CD4-positive, alpha-beta T cell treated with Interleukin-15 for 1 hour (primary cell): ENCODE data around the gene USF3.

ENCODE experiments used
- DNase-seq: peaks from one replicate; pipeline ENCODE4 v3.0.0-alpha.2; 2020

USF3 gene, protein sequence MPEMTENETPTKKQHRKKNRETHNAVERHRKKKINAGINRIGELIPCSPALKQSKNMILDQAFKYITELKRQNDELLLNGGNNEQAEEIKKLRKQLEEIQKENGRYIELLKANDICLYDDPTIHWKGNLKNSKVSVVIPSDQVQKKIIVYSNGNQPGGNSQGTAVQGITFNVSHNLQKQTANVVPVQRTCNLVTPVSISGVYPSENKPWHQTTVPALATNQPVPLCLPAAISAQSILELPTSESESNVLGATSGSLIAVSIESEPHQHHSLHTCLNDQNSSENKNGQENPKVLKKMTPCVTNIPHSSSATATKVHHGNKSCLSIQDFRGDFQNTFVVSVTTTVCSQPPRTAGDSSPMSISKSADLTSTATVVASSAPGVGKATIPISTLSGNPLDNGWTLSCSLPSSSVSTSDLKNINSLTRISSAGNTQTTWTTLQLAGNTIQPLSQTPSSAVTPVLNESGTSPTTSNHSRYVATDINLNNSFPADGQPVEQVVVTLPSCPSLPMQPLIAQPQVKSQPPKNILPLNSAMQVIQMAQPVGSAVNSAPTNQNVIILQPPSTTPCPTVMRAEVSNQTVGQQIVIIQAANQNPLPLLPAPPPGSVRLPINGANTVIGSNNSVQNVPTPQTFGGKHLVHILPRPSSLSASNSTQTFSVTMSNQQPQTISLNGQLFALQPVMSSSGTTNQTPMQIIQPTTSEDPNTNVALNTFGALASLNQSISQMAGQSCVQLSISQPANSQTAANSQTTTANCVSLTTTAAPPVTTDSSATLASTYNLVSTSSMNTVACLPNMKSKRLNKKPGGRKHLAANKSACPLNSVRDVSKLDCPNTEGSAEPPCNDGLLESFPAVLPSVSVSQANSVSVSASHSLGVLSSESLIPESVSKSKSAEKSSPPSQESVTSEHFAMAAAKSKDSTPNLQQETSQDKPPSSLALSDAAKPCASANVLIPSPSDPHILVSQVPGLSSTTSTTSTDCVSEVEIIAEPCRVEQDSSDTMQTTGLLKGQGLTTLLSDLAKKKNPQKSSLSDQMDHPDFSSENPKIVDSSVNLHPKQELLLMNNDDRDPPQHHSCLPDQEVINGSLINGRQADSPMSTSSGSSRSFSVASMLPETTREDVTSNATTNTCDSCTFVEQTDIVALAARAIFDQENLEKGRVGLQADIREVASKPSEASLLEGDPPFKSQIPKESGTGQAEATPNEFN (N-terminal part only)

DNA sequence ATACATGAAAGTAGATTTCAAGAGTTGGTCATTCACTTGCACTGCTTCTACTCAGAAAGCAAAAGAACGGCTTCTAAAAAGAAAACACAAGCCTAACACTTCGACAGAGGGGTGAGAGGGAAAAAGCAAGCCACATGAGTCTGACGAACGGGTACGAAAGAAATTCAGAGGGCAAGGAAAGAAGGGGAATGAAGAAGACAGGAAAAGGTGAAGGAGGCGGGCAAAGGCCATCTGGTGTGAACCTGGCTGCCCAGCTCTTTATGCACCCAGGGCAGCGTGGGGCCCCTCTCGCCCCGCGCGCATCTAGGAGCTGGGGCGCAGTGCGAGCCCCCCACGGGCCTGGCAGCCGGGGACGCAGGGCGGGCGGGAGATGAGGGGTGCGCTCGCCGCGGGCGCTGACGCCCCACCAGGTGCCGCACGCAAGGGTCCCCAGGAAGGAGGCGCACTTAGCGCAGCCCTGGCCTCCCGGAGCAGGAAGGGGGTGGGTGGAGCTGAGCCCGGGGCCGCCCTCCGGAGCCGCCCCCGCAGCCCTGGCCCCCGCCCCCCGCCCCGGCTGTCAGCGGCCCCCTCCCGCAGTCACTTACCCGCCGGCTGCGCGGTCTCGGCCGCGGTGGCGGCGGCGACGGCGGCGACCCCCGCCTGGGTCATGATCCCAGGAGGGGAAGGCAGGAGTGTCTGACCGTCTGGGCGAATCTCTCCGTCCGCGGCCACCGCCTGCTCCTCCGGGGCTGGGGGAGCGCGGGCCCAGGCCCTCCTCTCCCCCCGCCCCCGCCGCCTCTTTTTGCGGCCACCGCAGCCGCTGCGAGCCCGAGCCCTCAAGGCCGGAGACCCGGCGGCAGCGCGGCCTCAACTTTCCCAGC lies at the start of gene USF3:
Gene USF3 (minus strand): TSS at position 857 of the 860 bp plus-strand sequence. CDS start 21,764 bp downstream, outside the sequence.
- DNase-seq: peak; percentile 86

DNA sequence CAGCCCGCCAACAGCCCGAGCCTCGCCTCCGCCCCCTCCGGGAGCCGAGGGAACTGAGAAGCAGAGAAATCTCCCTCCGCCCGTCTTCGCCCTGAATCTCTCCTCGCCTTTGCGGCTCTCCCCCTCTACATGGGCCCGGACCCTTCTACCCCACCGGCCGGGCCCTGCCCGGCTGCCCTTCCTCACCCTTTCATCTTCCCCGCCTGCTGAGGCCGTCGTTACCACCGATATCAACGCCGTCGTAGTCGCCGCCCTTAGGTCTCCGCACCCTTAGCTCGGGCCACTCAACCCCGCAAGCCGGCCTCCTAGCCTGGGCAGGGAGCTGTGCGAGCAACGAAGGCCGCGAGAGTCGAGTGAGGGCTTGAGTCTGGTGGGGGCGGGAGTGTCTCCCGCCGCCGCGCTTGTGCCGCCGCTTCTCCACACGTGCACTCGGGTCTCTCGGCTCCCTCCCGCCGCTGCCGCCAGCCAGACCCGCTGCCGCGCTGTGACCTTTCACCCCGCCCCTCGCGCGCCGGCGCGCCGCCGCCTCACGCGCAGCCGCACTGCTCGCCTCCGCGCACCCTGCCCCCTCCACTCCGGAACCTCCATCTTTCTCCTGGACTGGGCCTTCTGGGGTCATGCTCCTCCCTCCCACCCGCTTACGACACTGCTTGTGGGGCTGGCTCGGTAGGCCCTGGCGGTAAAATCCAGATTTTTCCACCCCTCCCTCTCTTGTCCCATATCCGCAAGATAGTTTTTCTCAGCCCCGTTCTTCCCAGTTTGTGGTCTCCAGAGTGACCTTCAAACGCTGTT lies 49.5 kb upstream of the USF3 start, which contains the start of gene NAA50:
Gene NAA50 (minus strand): TSS at position 494 of the 792 bp plus-strand sequence. CDS start 300 bp downstream, at position 194.
- peak; percentile 95 for DNase-seq

DNA sequence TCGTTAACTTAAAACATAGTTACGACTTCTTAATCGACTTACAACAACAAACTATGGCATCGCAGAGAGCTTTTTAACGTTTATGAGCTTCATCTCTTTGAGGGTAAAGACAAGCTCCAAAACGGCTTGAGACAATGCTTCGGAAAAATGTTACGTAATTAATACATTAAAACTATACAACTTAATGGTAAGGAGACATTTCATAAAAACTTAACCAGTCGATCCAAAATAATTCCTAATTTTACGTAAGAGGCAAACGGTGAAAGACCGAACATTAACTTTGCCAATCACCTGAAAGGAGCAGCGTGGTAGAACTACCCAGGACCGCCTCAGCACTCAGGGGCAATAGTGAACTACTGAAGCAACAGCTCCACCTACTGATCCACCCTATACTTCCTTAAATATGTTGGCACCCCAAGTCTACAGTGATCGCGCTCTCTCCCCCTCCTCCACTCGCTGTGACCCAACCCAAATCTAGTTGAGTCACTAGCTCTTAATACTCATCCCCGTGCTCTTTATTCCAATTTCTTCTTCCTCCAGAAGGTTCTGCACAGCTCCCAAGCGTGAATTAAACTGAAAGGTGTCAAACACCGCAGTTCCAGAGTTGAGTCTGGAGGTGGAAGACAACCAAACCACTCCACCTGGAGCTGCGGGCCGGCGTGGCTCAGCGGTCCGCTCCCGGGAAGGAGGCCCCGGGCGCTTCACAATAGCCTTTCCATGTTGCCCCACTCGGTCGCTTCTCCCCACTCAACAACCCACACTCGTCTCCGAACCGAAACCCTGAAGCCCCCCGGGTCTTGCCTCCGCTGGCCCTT lies 48.7 kb upstream of the USF3 start:
- peak; percentile 86 for DNase-seq

DNA sequence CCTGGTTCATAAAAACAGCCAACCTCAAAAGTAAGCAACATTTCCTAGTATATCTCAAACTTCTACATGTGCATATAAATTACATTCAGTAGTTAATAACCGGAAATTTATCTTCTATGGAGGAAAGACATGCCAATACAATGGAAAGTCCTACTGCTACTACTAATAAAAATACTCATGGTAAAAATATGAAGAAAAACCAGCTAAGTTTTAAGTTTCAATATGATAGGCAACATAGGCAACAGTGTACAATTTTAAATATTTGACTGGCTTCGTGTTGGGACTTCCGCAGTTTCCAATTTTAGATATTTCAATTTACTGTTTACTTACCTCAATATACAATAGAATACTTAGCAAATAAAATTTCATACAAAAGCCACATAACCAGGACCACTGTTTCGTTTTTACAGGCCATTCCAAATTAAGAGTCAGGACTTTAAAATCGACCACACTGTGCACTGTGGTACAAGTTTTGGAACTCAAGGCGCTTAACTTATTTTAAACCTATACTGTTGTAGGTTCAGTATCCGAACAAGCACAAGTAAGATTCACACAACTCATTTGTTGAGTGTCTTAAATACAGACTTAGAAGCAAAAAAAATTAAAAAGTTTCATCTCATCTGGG lies 46.7 kb upstream of the USF3 start:
- no peak for DNase-seq

DNA sequence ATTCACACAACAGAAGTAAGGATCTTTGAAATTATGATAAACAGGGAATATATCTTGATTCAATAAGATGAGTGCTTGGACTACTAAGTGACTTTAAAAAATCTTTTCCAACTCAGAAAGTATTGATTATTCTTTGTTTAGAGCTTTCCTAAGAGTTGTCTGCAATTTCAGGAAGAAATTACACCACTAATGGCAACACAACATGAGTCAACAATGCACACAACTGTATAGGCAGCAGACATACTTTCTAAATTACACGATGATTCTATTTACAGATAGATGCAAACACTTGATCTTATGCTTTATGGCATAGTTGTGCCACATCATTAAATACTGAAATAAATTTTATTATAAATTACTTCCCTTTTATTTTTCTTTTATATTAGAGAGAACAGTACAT lies 45.2 kb upstream of the USF3 start:
- no peak for DNase-seq

DNA sequence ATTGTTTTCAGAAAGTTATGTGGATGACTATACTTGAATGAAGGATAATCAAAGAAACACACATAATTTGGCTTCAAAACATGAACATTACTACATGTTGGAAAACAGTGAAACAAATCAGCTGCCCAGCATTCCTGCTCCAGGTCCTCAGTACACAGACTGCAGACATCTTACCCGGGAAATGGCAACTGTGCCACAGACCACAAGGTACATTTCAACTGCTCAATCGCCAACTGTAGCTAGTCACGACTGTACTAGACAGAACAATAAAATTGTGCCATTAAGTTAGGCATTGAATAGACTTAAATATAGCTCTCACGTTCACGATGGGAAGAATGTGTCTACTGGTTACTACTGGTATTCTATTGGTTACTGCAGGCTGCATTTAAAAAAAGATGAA lies 44.6 kb upstream of the USF3 start:
- no peak for DNase-seq

DNA sequence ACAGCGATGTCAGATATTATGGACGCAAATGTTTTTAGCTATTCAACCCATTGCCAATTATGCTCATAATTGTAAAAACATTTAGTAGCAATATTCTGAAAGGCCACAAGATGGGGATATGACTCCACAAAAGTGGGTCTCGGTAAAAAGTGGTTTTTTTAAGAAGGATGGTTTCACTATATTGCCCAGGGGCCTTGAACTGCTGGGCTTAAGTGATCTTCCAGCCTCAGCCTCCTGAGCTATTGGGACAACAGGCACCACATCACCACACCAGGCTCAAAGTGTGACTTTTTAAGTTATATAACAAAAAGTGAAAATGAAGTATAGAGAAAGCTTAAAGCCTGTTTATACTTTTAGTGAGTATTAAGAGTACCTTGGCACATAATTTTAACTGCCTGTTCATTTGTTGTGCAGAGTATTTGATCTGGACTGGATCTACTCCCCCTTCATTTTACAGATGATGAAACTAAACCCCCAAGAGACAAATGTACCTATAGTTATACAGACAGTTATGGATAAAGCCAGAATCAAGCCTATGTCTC lies 40.2 kb upstream of the USF3 start:
- peak; percentile 25 for DNase-seq

DNA sequence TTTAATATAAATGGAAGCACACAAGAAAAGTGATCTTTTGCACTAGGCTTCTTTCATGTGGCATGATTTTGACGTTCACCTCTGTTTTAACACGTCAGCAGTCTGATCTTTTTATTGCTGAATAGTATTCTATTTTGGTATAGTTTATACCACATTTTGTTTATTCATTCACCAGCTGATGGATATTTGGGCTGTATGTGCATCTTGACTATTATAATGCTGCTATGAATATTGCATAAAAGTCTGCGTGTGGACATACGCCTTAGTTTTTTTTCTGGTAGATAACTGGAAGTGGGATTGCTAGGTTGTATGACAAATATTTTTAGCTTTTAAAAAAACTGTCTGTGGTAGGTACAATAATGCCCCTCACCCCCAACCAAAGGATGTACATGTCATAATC lies 35.3 kb upstream of the USF3 start:
- DNase-seq: no peak

DNA sequence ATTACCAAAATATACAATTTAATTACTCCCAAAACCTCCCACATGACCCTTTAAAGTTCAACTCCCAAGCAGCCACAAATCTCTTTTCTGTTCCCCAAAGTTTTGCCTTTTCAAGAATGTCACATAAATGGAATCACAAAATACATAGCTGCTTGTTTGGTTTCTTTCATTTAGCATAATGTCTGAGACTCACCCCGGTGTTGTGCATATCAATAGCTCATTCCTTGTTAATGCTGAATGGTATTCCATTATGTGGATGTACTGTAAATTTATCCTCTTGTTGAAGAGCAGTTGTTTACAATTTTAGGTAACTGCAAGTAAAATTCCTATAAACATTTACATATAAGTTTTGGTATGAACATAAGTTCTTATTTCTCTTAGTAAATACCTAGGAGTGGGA lies 34.1 kb upstream of the USF3 start:
- no peak for DNase-seq

DNA sequence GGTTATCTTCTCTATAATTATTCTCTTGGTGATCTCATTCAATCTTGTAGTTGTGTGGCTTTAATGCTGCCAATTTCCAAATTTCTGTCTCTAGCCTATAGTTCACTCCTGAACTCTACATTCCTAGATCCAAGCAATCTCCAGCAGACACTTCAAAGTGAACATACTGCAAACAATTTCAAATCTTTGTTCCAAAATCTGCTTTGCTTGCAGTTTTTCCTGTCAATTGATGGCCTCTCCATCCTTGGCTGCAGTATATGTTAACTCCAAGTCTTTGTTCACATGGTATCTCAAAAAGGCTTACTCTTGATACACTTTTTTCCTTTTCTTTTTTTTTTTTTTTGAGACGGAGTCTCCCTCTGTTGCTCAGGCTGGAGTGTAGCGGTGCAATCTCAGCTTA lies 32.2 kb upstream of the USF3 start:
- DNase-seq: no peak

DNA sequence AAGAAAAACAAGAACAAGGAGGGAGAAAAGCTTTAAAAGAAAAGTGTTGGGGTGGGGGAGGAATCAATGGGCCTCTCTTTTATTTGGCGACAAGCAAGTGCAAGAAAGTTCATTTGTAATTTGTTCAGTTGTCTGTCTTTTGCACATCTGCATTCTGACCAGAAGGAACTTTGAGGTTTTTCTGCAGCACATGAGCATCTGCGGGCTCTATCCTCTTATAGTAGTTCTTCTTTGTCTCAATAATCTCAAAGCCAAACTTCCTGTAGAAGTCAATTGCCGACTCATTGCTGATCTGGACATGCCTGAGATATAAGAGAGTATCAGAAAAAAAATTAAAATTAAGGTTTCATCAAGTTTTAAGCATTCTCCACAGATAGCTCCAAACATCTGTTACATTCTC lies 25.2 kb upstream of the USF3 start:
- DNase-seq: no peak

DNA sequence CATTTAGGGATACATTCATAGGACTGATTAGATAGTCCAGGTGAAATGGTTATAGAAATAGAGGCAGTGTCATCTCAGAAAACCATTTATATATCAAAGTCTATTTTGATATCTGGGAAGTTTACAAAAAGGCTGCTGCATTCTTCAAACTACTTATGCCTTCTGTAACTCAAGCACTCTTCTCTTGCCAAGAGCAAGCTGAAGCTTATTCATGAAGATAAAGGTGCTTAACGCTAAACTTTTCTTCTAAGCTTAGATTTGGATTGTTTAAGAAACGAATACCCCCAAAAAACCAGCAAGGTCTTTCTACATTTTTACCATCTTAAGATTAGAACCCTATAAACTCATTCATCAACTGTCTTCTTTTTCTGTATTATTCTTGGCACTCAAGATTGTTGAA lies 23.3 kb upstream of the USF3 start:
- DNase-seq: no peak

DNA sequence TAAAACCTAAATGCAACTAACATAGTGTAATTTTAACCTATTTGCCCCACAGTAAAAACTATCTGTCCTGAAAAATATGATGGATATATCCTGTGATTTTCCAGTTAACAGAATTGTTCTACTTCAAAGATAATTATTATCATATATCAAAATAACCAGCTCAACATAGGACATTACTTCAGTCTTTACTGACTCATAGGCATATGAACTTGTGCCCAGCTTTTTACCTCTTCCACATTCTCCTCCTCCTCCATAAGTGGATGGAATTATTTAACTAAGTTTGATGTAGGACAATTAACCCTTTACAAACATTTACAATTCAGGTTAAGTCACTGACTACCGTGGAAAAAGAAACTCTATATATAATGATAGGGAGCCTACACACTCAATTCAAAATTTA lies 22.9 kb upstream of the USF3 start:
- DNase-seq: no peak

DNA sequence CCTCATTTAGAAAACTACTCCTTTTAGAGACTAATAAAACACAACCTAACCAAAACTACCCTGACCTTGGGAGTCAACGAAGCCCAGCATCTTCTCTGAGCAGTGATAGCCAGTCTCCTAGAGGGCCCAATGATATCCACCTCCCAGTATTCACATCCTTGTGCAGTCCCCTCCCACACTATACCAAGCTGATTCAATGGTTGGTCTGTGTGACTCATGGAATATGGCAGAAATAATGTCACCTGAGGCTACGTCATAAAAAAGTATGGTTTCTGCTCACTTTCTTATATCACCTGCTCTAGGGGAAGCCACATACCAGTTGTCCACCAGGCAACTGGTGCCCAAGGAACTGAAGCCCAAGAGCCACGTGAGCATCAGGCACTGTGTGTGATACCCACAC lies 21.4 kb upstream of the USF3 start:
- no peak for DNase-seq

DNA sequence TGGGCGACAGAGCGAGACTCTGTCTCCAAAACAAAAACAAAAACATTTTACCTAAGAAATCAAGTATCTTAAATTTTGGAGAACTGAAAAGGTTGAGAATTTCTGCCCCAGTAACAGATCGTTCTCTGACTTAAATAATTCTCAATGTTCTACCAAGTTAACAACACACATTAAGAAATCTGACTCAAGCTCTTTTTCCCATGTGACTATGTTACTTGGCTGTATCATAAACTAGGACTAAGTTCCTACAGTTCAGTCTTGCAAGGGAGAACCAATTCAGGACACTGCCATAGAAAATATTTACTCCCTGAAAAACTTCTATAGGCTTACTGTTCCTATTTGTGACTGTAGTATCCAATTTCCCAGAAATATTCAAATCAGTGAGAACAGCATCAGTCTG lies 20.9 kb upstream of the USF3 start:
- DNase-seq: no peak

DNA sequence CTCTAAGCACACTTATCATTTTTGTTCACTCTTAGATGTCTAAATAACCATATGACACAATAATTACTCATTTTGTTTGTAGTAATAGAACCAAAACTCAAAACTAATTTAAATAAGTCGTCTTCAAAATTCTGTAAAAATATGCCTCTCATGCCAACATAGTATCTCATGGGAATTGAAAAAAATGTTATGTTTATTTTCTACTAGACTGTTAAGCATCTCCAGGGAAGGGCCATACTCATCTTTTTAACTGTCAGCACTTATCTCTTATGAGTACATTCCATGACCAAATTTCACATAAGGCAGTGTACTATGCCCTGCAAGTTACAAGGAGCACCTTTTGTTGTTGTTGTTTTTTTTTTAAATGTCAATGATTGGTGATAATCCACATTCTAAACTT lies 18.3 kb upstream of the USF3 start:
- no peak for DNase-seq

DNA sequence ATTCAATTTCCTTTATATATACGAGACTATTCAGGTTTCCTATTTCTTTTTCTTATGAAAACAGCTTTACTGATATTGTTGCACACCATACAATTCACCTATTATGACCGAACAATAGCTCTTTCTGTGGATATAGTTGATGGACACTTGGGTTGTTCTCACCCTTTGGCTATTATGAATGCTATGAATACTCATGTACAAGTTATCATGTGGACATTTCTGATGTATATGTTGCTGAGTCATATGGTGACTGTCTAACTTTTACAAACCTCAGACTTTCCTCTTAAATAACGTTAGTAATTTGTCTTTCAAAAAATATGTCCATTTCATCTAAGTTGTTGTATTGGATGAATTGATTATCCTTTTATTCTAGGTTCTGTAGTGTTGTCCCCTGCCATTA lies 15.7 kb upstream of the USF3 start:
- DNase-seq: no peak

DNA sequence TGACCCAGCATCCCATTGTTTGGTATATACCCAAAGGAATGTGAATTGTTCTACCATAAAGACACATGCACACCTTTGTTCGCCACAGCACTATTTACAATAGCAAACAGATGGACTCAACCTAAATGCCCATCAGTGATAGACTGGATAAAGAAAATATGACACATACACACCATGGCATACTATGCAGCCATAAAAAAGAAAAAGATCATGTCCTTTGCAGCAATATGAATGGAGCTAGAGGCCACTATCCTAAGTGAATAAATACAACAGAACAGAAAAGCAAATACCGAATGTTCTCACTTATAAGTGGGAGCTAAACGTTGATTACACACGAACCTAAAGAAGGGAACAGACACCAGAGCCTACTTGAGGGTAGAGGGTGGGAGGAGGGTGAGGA lies 11.4 kb upstream of the USF3 start:
- DNase-seq: no peak

DNA sequence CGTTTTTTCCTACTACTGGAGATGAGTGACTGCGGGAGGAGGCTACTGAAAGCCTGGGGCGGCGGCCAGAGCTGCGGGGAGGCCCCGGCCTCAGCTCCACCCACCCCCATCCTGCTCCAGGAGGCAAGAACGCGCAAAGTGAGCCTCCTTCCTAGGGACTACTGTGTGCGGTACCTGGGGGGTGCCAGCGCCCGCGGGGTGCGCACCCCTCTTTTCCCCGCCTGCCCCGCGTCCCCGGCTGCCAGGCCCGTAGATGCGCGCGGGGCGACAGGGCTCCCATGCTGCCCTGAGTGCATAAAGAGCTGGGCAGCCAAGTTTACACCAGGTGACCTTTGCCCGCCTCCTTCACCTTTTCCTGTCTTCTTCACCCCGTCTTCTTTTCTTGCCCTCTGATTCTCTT lies 2.5 kb upstream of the USF3 start:
- no peak for DNase-seq
